Transverse colon (tissue), 4 donors: Measurements from ENCODE around the gene PPP6R1. TPM values are rescaled to one million over a fixed set of nuclear protein-coding genes. Genes with fewer than 3 reads are reported as not detected.

Source experiments
- DNase-seq: peaks from one replicate; pipeline ENCODE4 v3.0.0-alpha.2; 2019
- H3K27ac ChIP-seq, 4 donors: fragments of 200-600 bp; sonication (generic); 2 replicates each; pipeline ENCODE4 v1.5.1; 2016 to 2018; ENCODE audit warnings: inconsistent platforms in 4 of 4
- H3K27me3 ChIP-seq: fragments of 200-600 bp; sonication (generic); 2 replicates; pipeline ENCODE4 v1.5.1; 2017; ENCODE audit warnings: inconsistent platforms
- H3K36me3 ChIP-seq, 4 donors: fragments of 200-600 bp; sonication (generic); 2 replicates each; pipeline ENCODE4 v1.5.1; 2017 to 2019; ENCODE audit warnings: inconsistent platforms in 4 of 4
- H3K4me1 ChIP-seq, 4 donors: fragments of 200-600 bp; sonication (generic); 2 replicates each; pipeline ENCODE4 v1.5.1; 2017 to 2020; ENCODE audit warnings: inconsistent platforms in 4 of 4
- H3K4me3 ChIP-seq, 4 donors: fragments of 200-600 bp; sonication (generic); 1 replicate in 1 of 4; 2 replicates in 3 of 4; pipeline versions ENCODE4 v1.5.1 to v1.6.1; 2017 to 2019; ENCODE audit warnings: inconsistent platforms in 4 of 4
- H3K9me3 ChIP-seq, 2 donors: fragments of 200-600 bp; sonication (generic); 2 replicates each; pipeline ENCODE4 v1.5.1; 2017 to 2019; ENCODE audit warnings: inconsistent platforms in 2 of 2
- EP300 ChIP-seq: sonication (generic); formaldehyde crosslinking; IDR thresholded peaks from one replicate; pipeline ENCODE4 v1.6.1; 2017; ENCODE audit warnings: antibody characterized with exemption, low read depth
- POLR2A ChIP-seq: fragments of 450-650 bp; IDR thresholded peaks from one replicate; pipeline ENCODE4 v1.6.1; 2016; ENCODE audit warnings: antibody characterized with exemption, mild to moderate bottlenecking, moderate library complexity
- POLR2AphosphoS5 ChIP-seq, 3 donors: sonication (generic); formaldehyde crosslinking; IDR thresholded peaks; one replicate each; pipeline ENCODE4 v1.6.1; 2016; ENCODE audit warnings: antibody characterized with exemption in 3 of 3
- WGBS, 2 donors: methylation state at CpG; one replicate each; pipeline ENCODE4 v1.1.5; 2018; ENCODE audit warnings: low coverage in 1 of 2; 5-methylcytosine and 5-hydroxymethylcytosine counted together
- in situ Hi-C, 4 donors: fragments of 200-750 bp; cut with MboI; loops; one replicate each; pipeline versions ENCODE4 v1.15.0 to v1.15.1; 2017; ENCODE audit warnings: low sequenced_read_pairs in 3 of 4, low pct_ligation_motif_present in 1 of 4, low pct_unique_long_range_greater_than_20kb in 1 of 4
- intact Hi-C: fragments of 100-400 bp; cut with DNase I; formaldehyde crosslinking; loops from one replicate; pipeline ENCODE4 v1.15.1; 2023; ENCODE audit warnings: low total_unique reads
- total RNA-seq, 4 donors: library from RNA; depleted of rRNA; stranded (reverse); fragments of >200 nt; gene quantifications; one replicate each; pipeline ENCODE4 v1.1.0, GENCODE V29; 2016
- TF ChIP-seq, protein P1 (sequence below), 5 experiments: fragments of 200-600 bp in 3 of 5; fragments of 450-650 bp in 2 of 5; sonication (generic) in 3 of 5; IDR thresholded peaks; 1 replicate in 2 of 5; 2 replicates in 3 of 5; pipeline ENCODE4 v1.5.1; 2016 to 2017; ENCODE audit warnings: antibody characterized with exemption in 5 of 5, inconsistent platforms in 3 of 5, mild to moderate bottlenecking in 2 of 5, moderate library complexity in 1 of 5

The PPP6R1 gene
- total RNA-seq, 4 donors from 2014 or later = 51.3 to 91.5 (median 60.7) TPM

DNA sequence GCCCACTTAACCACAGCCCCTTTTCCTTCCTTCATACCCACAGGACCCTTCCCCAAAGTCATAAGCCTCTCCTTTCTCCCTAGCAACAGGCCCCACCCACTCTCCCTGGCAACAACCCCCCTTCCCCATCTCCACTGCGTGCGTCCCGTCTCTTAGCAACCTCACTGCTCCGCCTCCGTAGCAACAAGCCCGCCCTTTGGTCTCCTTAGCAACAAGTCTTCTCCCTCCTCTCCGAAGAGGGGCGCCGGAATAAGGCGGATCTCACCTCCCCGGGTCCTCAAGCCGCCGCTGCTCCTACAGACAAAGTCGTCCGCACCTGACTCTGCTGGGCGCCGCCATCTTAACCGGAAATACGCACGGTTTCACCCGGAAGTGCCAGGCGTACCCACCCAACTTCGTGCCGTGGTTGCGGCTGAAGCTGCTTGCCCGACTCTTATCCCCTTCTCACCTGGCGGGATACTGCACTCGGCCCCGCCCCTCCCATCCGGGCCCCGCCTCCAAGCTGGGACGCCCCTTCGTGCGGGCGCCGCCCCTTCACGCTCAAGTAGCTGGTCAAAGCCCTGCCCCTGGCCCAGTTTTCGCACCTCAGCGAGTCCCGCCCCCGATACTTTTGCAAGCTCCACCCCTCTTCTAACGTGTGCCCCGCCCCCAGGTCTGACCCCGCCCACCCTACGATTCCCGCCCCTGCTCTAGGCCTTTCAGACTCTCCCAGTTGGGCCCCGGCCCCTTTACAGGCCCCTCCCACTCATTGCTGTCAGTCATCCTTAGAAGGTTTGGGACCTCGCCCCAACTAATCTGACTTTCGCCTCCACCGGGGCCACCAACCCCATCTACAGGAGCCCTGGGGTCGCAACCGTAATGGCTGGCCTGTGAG, 21.2 kb upstream of the PPP6R1 start, which contains the start of gene HSPBP1:
Gene HSPBP1 (minus strand): TSS at position 341 of the 874 bp plus-strand sequence. CDS start 502 bp downstream, outside the sequence.
- Histone ChIP-seq H3K36me3 (no peaks in the 10 kb centered on the region), H3K27ac (peak within 1 kb of the TSS; percentile 79 to 87 (median 84)), H3K4me3 (peak within 1 kb of the TSS; percentile 58 to 80 (median 63)), H3K9me3 (no peaks in the 10 kb centered on the region), H3K4me1 (peaks cover 12 to 39% (median 16%) of the 10 kb centered on the region in 4 donors), H3K27me3 (peaks cover 18% of the 10 kb centered on the region)
- in situ Hi-C loops = loop anchor here in 3 of 4 donors (25.0 kb wide), 2 partner anchors 107 to 132 kb away; partner anchors contain the start of genes UBE2S (in 2 of the 3), RPL28 (in 1 of the 3), TMEM190 (in 1 of the 3) and TMEM238 (in 1 of the 3)
- intact Hi-C loops = no loop called here
- WGBS, 2 donors = 5 to 18% methylated on average over 10 to 52 of the region's 52 CpGs
- peak; percentile 98 for DNase-seq
- peak; percentile 27 to 69 (median 62) for TF ChIP-seq POLR2AphosphoS5 (IDR thresholded peaks at IDR 0.05)
- TF ChIP-seq, protein P1, sequence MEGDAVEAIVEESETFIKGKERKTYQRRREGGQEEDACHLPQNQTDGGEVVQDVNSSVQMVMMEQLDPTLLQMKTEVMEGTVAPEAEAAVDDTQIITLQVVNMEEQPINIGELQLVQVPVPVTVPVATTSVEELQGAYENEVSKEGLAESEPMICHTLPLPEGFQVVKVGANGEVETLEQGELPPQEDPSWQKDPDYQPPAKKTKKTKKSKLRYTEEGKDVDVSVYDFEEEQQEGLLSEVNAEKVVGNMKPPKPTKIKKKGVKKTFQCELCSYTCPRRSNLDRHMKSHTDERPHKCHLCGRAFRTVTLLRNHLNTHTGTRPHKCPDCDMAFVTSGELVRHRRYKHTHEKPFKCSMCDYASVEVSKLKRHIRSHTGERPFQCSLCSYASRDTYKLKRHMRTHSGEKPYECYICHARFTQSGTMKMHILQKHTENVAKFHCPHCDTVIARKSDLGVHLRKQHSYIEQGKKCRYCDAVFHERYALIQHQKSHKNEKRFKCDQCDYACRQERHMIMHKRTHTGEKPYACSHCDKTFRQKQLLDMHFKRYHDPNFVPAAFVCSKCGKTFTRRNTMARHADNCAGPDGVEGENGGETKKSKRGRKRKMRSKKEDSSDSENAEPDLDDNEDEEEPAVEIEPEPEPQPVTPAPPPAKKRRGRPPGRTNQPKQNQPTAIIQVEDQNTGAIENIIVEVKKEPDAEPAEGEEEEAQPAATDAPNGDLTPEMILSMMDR (IDR thresholded peaks at IDR 0.05) = no peak
- TF ChIP-seq EP300 = no peak
- TF ChIP-seq POLR2A = peak; percentile 38

DNA sequence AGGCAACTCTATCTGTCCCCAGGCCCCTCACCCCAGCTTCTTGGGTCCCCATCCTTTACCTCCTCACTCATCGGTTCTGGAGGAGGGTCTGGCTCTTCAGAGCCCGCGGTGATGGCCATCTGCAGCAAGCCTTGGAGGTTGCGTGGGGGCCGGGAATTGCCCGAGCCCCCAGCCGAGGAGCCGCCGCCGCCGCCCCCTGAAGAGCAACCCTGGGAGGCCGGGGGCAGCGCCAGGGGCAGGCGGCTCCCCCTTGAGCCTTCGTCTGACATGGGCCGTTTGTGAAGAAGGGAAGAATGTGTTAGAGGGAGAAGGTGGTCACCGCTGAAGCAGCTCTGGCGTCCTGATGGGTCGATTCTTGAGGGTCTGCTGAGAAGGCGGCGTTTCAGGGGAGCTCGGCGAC, 20.5 kb upstream of the PPP6R1 start:
- 8% methylated on average over 21 of the region's 23 CpGs; no CpG with 5 or more reads in 1 of the 2 donors for WGBS, 2 donors
- TF ChIP-seq, protein P1 (IDR thresholded peaks at IDR 0.05) = no peak
- no peak for TF ChIP-seq POLR2AphosphoS5 (IDR thresholded peaks at IDR 0.05)
- no peak for TF ChIP-seq POLR2A
- TF ChIP-seq EP300 = no peak
- Histone ChIP-seq H3K27me3 (peaks cover 11% of the 10 kb centered on the region), H3K4me3 (peak overlapping the region; percentile 58 to 80 (median 63)), H3K27ac (peak overlapping the region; percentile 79 to 87 (median 84)), H3K4me1 (peaks cover 12 to 32% (median 16%) of the 10 kb centered on the region in 4 donors), H3K36me3 (no peaks in the 10 kb centered on the region), H3K9me3 (no peaks in the 10 kb centered on the region)
- in situ Hi-C loops (loop anchor here in 3 of 4 donors (25.0 kb wide), 2 partner anchors 108 to 133 kb away; partner anchors contain the start of genes UBE2S (in 2 of the 3), RPL28 (in 1 of the 3), TMEM190 (in 1 of the 3) and TMEM238 (in 1 of the 3)), intact Hi-C loops (no loop called here)
- no peak for DNase-seq

DNA sequence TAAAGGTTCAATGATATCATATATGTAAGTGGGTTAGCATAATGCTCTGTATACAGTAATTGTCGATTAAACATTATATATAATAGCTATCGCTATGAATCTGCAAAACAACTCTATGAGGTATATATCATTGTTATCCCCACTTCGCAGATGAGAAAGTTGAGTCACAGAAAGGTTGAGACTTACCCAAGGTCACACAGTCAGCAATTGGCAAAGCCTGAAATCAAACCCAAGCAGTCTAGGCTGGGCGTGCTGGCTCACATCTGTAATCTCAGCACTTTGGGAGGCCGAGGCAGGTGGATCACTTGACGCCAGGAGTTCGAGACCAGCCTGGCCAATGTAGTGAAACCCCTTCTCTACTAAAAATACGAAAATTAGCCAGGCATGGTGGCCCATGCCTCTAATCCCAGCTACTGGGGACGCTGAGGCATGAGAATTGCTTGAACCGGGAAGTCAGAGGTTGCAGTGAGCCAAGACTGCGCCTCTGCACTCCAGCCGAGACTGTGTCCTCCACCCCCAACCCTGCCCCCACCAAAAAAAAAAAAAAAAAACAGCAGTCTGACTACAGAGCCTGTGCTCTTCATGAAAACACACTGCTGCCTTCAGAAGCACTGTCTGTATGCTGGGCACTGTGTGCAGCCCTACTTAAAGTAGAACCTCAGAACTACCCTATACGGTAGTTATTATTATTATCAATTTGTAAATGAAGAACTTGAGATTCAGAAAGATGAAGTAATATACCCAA, 19.7 kb upstream of the PPP6R1 start:
- WGBS, 2 donors = 85 to 92% methylated on average over 4 to 13 of the region's 13 CpGs
- H3K36me3 ChIP-seq = peaks cover 0 to 1% (median 0%) of the 10 kb centered on the region in 4 donors
- no peak for DNase-seq
- H3K27me3 ChIP-seq = peaks cover 3% of the 10 kb centered on the region
- intact Hi-C loops (no loop called here), in situ Hi-C loops (loop anchor here in 3 of 4 donors (25.0 kb wide), 2 partner anchors 109 to 134 kb away; partner anchors contain the start of genes UBE2S (in 2 of the 3), RPL28 (in 1 of the 3), TMEM190 (in 1 of the 3) and TMEM238 (in 1 of the 3))
- no peaks in the 10 kb centered on the region for H3K9me3 ChIP-seq
- peaks cover 12 to 27% (median 15%) of the 10 kb centered on the region in 4 donors for H3K4me1 ChIP-seq
- peak overlapping the region in 1 of 4 donors; percentile 80 for H3K4me3 ChIP-seq
- H3K27ac ChIP-seq = peak overlapping the region in 1 of 4 donors; percentile 86
- no peak for TF ChIP-seq EP300

DNA sequence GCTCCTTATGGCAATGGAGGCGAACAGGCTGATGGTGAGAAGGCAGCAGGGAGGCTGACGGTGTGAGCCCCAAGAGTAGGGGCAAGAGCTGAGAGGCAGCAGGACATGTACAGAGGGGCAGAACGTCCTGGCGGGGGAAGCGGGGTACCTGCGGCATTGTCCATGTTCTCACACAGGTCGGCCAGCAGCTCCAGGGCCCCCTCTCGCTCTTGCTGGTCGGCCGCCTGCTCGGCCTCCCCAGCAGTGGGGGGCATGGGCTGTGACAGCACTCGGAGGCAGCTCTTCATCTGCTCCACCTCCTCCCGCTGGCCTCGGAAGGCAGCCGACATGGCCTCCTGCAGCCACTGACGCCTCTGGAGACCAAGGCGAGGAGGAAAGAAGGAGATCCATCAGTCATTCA, 18.7 kb upstream of the PPP6R1 start:
- DNase-seq = no peak
- H3K27ac ChIP-seq = peak overlapping the region in 1 of 4 donors; percentile 44
- intact Hi-C loops = no loop called here
- H3K4me1 ChIP-seq = peaks cover 12 to 25% (median 15%) of the 10 kb centered on the region in 4 donors
- no peaks in the 10 kb centered on the region for H3K9me3 ChIP-seq
- 93% methylated on average over 17 of the region's 17 CpGs; no CpG with 5 or more reads in 1 of the 2 donors for WGBS, 2 donors
- no peaks in the 10 kb centered on the region for H3K27me3 ChIP-seq
- TF ChIP-seq POLR2AphosphoS5 (IDR thresholded peaks at IDR 0.05) (no peak), POLR2A (no peak), EP300 (no peak)
- TF ChIP-seq, protein P1 (IDR thresholded peaks at IDR 0.05) = no peak
- H3K4me3 ChIP-seq = no peak overlapping the region
- peaks cover 0 to 12% (median 0%) of the 10 kb centered on the region in 4 donors for H3K36me3 ChIP-seq
- in situ Hi-C loops = loop anchor here in 3 of 4 donors (25.0 kb wide), 2 partner anchors 110 to 135 kb away; partner anchors contain the start of genes UBE2S (in 2 of the 3), RPL28 (in 1 of the 3), TMEM190 (in 1 of the 3) and TMEM238 (in 1 of the 3)
